ENCODE data around the gene NOS3.

Gene NOS3

DNA sequence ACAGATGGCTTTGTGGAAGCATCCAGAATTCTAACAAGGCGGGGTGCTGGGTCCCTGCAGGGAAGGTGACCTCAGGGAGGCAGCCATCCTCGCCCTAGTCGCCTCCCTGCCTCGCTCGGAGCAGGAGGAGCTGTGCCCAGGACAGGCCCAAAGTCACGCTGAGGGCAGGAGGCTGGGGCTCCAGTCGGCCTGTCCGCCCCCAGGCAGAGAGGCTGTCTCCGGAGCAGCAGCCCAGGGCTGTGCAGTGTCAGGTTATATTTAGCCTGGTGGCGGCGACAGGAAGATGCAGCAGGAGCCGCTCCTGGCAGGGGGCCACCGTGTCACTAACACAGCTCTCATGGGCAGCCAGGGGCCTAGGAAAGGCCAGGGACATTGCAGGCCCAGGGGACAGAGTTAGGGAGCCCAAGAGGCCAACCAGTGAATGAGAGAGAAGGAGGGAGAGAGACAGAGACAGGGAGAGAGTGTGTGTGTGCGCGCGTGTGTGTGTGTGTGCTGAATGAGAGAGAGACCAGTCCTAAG lies 26.2 kb upstream of the NOS3 start:
- H3K4me1 ChIP-seq: no peaks in the 10 kb centered on the region
- no peak for DNase-seq (ENCODE audit: low spot score in 2 of 2)

DNA sequence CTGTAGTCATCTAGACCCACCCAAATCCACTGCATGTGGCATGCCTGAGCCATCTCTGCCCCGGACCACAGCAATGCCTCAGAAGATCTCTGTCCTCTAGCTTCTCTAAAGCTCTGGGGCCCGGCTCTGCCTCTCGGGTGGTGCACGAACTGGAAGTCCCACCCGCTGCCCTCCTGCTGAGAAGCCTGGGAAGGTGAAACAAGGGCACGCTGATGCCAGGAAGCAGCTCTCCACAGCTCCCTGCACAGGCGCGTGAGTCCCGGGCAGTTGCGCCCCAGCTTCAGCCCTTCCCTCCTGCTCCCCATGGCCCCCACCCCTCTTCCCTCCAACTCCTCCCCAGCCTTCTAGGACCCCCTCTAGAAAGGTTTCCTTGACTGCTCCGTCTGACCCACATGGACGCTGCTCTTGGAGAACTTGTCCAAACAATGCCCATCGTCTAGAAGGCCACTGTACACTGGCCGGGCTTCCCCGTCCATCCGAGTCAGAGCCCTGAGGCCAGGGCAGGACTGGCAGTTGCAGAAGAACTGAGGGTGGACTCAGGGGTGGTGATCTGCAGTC lies 25.5 kb upstream of the NOS3 start:
- Histone ChIP-seq H3K9me3 (no peaks in the 10 kb centered on the region), H3K27me3 (ENCODE audit: low read depth) (no peaks in the 10 kb centered on the region)

More for the DNA sequence above, 26.2 kb upstream of the NOS3 start:
- no peaks in the 10 kb centered on the region for H3K27me3 ChIP-seq (ENCODE audit: low read depth)
- no peak overlapping the region for H3K4me3 ChIP-seq
- no peaks in the 10 kb centered on the region for H3K36me3 ChIP-seq (replicated peaks)
- no peaks in the 10 kb centered on the region for H3K9me3 ChIP-seq
- in situ Hi-C loops (cut with MboI; ENCODE audit: low sequenced_read_pairs): no loop called here

DNA sequence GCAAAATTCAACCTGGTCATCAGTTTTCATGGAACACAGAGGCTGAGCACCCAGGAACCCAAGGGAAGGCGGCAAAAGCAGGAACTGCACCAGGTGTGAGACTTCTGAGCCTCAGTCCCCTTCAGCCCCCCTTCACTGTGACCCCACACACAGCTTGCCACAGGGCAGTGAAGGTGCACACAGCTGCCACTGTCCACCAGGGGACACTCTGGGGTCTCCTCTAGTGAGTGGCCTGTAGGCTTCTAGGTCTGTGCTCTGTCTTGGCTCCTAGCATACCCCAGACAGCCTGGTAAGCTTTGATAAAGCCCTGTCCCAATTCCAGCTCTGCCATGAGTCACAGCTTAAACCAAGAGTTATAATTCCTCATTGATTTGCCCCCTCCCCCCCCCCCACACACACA lies 24.8 kb upstream of the NOS3 start:
- DNase-seq (ENCODE audit: low spot score in 2 of 2): no peak
- no peaks in the 10 kb centered on the region for H3K4me1 ChIP-seq
- H3K36me3 ChIP-seq (replicated peaks): no peaks in the 10 kb centered on the region
- no peaks in the 10 kb centered on the region for H3K27me3 ChIP-seq (ENCODE audit: low read depth)
- no peaks in the 10 kb centered on the region for H3K9me3 ChIP-seq
- in situ Hi-C loops (cut with MboI; ENCODE audit: low sequenced_read_pairs): no loop called here
- H3K4me3 ChIP-seq: no peak overlapping the region

More for the DNA sequence above, 25.5 kb upstream of the NOS3 start:
- no peak for DNase-seq (ENCODE audit: low spot score in 2 of 2)
- Histone ChIP-seq H3K36me3 (replicated peaks) (no peaks in the 10 kb centered on the region), H3K4me1 (no peaks in the 10 kb centered on the region), H3K4me3 (no peak overlapping the region)
- in situ Hi-C loops (cut with MboI; ENCODE audit: low sequenced_read_pairs): no loop called here

DNA sequence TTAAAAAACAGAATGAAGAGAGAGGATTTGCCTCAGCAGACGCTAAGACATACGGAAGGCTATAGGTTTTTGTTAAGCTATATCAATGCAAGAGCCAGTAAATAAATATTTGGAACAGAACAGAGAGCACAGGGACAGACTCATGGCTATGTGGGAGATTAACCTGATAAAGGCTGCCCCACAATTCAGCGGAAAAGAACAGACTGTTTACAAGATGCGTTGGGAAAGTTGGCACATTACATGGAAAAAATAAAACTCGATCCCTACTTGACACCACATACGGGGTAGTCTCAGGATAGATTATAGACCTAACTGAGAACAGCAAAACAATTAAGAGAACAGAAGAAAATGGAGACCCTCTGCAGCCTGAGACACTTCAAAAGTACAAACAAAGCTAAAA lies 23.5 kb upstream of the NOS3 start:
- DNase-seq (ENCODE audit: low spot score in 2 of 2): no peak
- Histone ChIP-seq H3K4me1 (no peaks in the 10 kb centered on the region), H3K27me3 (ENCODE audit: low read depth) (no peaks in the 10 kb centered on the region)

DNA sequence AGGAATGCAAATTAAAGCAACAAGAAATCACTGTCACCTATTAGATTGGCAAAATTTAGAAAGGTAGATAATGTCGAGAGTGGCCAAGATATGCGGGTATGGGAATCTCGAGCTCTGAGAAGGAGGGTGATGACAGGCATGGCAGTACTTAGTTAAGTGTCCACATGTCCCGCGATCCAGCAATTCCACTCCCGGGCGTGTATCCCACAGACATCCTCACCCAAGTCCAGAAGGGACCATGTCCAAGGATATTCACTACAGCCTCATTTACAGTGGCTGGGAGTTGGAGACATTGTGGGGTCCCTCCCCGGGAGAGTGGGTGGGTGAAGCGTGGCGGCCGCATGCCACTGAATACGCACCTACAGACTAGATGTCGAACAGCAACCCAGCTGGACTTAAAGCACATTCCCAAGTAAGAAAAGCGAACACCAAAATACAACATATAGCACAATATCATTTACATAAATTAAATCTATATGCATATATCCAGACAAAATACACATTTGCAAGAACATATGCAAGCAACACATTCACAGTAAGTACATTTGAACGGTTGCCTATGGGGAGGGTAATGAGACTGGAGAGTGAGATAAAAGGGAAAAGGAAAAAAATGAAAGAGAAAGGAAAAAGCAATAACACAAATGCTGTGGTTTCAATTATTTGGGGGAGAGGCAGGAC lies 22.6 kb upstream of the NOS3 start:
- no peaks in the 10 kb centered on the region for H3K36me3 ChIP-seq (replicated peaks)
- in situ Hi-C loops (cut with MboI; ENCODE audit: low sequenced_read_pairs): no loop called here
- no peaks in the 10 kb centered on the region for H3K4me1 ChIP-seq
- H3K4me3 ChIP-seq: no peak overlapping the region
- no peaks in the 10 kb centered on the region for H3K9me3 ChIP-seq
- no peaks in the 10 kb centered on the region for H3K27me3 ChIP-seq (ENCODE audit: low read depth)
- DNase-seq (ENCODE audit: low spot score in 2 of 2): no peak

More for the DNA sequence above, 23.5 kb upstream of the NOS3 start:
- Histone ChIP-seq H3K36me3 (replicated peaks) (no peaks in the 10 kb centered on the region), H3K4me3 (no peak overlapping the region), H3K9me3 (no peaks in the 10 kb centered on the region)
- in situ Hi-C loops (cut with MboI; ENCODE audit: low sequenced_read_pairs): no loop called here

DNA sequence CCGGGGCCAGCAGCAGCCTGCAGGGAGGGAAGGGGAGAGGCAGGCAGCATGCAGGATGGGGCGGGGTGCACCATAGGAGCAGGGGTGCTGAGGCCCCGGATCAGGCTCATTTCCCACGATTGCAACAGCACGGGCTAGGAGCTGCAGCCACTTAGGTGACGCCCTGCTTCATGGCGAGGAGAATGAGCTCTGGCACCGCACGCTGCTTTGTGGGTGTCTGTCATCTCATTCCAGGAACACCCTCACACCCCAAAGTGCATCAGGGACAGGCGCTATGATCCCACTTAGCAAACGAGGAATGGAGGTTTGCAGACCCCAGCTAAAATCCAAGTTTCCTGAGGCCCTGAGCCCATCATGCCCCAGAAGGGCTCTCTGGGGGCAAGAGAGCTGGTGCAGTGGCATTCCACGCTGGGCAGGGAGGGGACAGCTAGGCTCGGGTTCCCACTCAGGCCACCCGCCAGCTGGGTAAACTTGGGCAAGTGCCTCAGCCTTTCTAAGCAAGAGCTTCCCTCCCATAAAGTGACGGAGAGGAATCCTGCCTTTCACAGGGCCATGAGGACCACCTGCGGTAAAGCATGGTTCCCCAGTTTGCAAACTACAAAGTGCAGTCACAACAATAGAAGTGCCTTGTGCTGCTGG lies 22.0 kb upstream of the NOS3 start:
- no peak overlapping the region for H3K4me3 ChIP-seq
- DNase-seq (ENCODE audit: low spot score in 2 of 2): no peak
- in situ Hi-C loops (cut with MboI; ENCODE audit: low sequenced_read_pairs): no loop called here
- no peaks in the 10 kb centered on the region for H3K9me3 ChIP-seq
- H3K36me3 ChIP-seq (replicated peaks): no peaks in the 10 kb centered on the region
- H3K27me3 ChIP-seq (ENCODE audit: low read depth): no peaks in the 10 kb centered on the region
- H3K4me1 ChIP-seq: no peaks in the 10 kb centered on the region

DNA sequence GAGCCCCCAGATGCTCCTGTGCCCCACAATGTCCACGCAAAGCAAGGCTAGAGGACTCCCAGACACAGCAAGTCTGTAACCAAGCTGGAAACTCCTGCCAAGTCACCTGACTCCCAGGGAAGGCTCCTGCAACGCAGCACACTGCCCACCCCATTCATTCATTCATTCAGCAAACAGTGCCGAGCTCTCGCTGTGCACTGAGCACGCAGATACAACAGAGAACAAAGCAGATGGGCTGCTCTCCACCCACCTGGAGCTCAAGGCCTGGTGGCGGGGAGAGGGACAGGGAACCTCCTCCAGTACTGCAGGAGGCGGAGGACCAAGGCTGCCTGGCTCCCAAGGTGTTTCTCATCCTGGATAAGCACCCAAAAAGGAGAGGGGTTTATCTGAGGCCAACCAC lies 21.3 kb upstream of the NOS3 start:
- no peak overlapping the region for H3K4me3 ChIP-seq
- H3K9me3 ChIP-seq: no peaks in the 10 kb centered on the region
- DNase-seq (ENCODE audit: low spot score in 2 of 2): no peak
- H3K27me3 ChIP-seq (ENCODE audit: low read depth): no peaks in the 10 kb centered on the region
- H3K4me1 ChIP-seq: no peaks in the 10 kb centered on the region
- in situ Hi-C loops (cut with MboI; ENCODE audit: low sequenced_read_pairs): no loop called here
- H3K36me3 ChIP-seq (replicated peaks): no peaks in the 10 kb centered on the region

DNA sequence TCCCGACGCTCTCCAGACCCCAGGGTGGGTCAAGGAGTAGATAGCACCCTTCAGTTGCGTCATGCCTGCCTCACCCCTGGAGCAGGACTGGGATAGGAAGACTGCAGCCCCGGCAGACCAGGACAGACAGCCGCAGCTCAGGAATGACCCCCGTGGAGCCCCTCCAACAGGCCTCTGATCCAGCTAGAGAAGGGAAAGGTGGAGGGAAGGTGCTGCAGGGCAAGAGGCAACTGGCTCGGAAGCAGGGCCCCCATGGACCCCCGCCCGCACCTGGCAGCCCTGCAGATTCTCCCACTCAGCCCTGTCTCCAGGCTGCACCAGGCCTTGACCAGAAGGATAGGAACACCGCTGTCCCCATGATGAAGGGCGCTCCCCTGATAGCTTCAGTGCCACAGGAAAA lies 20.4 kb upstream of the NOS3 start:
- no peaks in the 10 kb centered on the region for H3K9me3 ChIP-seq
- no peak overlapping the region for H3K4me3 ChIP-seq
- no peaks in the 10 kb centered on the region for H3K27me3 ChIP-seq (ENCODE audit: low read depth)
- in situ Hi-C loops (cut with MboI; ENCODE audit: low sequenced_read_pairs): no loop called here
- DNase-seq (ENCODE audit: low spot score in 2 of 2): no peak
- no peaks in the 10 kb centered on the region; the same call in none of the 2 replicates for H3K36me3 ChIP-seq (replicated peaks)
- H3K4me1 ChIP-seq: peaks cover 5% of the 10 kb centered on the region

DNA sequence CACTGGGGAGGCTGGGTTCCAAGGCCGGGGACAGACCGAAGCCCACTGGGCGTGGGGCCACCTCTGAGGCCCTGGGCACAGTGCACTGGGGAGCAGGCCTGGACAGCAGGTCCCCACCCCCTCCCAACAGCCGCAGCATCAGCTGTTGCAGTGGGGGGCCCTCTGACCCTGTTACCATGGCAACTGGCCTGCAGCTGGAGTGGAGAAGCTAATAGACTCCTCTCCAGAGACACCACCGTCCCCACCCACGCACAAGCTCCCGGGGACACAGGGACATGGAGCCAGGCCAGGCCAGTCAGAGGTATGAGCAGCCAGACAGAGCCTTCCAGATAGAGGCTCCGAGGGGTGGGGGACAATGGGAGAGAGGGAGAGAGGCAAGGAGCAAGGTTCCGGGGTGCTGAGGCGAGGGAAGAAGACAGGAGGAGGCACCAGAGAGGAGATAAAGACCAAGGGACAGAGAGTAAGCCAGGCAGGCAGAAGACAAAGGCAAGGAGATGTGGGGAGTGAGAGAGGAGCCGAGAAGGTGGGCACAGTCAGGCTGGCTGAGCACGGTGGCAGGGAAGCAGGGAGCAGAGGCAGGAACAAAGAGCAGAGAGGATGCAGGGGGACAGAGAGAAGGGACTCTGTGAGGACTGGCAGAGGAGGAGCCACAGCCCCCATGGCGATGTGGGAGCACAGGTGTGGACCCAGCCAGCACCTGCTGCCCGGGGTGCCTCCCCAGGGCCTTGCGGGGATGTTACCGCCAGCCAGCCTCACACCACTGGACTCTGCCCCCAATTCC lies 19.4 kb upstream of the NOS3 start:
- in situ Hi-C loops (cut with MboI; ENCODE audit: low sequenced_read_pairs): no loop called here
- no peak for DNase-seq (ENCODE audit: low spot score in 2 of 2)
- peaks cover 15% of the 10 kb centered on the region for H3K4me1 ChIP-seq
- no peaks in the 10 kb centered on the region for H3K27me3 ChIP-seq (ENCODE audit: low read depth)
- no peaks in the 10 kb centered on the region; the same call in none of the 2 replicates for H3K36me3 ChIP-seq (replicated peaks)
- no peak overlapping the region for H3K4me3 ChIP-seq
- H3K9me3 ChIP-seq: no peaks in the 10 kb centered on the region

DNA sequence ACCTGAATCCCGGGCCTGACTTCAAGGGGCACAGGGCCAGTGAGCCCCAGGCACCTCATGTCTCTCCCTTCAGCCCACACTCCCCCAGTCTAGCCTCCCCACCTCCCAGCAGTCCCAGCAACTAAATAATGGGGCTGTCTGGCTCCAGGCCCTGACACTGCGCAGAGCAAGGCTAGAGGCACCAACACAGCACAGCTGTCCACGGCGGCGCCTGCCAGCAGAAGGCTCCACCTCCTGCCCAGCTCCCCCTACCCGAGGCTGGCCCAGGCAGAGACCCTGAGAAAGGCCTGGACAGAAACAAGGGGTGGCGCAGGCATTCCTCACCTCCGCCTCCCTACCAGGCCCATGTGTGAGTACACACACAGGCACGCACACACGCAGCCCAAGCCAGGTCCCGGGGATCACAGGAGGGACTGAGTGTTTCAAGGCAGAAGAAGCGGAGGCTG lies 18.8 kb upstream of the NOS3 start:
- Histone ChIP-seq H3K4me3 (no peak overlapping the region), H3K4me1 (peaks cover 20% of the 10 kb centered on the region), H3K27me3 (ENCODE audit: low read depth) (no peaks in the 10 kb centered on the region), H3K36me3 (replicated peaks) (no peaks in the 10 kb centered on the region; the same call in none of the 2 replicates), H3K9me3 (no peaks in the 10 kb centered on the region)
- no peak for DNase-seq (ENCODE audit: low spot score in 2 of 2)
- in situ Hi-C loops (cut with MboI; ENCODE audit: low sequenced_read_pairs): no loop called here

DNA sequence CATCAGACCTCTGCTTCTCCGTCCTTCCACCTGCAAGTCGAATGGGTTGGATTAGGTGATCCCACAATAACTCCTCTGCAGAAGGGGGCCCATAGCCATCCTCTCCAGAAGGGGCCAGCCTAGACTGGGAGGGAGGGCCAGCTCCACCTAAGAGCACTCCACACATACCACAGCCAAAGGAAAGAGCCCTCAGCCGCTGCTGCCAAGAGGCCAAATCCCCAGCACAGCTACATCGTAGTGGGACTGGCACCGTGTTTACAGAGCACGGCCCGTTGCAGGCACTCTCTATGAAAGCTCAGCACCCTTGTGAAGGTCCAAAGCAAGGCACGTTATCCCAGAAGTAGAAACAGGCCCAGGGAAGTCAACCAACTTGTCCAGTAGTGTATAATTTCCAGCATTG lies 18.1 kb upstream of the NOS3 start:
- H3K4me3 ChIP-seq: no peak overlapping the region
- H3K36me3 ChIP-seq (replicated peaks): no peaks in the 10 kb centered on the region; the same call in none of the 2 replicates
- in situ Hi-C loops (cut with MboI; ENCODE audit: low sequenced_read_pairs): no loop called here
- H3K4me1 ChIP-seq: peaks cover 23% of the 10 kb centered on the region
- no peak for DNase-seq (ENCODE audit: low spot score in 2 of 2)
- H3K27me3 ChIP-seq (ENCODE audit: low read depth): no peaks in the 10 kb centered on the region
- H3K9me3 ChIP-seq: no peaks in the 10 kb centered on the region

DNA sequence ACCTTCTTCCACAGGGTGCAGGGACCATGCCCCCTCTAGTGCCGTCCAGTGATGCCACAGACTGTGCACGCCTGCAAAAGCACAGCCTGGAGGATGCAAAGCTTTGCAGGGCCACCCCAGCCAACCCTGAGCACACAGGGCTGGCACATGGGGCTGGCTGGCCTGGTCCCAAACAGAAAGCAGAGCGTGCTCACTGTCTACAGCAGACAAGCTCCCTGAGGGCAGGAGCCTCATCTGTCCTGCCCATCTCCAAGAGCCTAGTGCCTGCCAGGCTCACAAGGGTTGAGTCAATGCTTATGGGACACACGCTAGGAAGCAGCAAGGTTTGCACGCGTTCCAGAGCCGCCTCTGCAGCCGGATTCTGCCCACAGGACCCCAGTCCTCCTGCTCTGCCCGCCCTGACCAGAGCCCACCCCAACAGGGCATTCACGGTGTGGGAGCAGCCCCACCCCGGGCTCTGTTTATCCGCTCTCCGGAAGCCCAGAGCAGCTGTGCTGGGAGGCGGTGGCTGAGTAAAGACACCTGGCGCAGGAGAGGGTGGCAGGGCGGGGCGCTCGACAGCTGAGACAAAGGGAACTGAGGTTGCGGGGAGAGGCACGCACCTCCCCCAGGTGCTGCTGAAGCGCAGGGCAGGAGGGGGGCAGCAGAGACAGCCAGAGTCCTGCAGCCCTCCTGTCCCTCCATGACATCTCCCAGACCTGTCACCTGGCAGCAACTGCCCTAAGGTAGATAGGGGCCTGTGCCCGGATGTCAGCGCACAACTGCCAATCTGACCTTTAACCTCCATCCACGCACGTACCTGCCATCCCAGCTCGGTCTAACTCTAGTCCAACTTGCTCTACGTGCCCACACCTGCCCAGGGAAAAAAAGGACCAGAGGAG lies 17.0 kb upstream of the NOS3 start:
- H3K27me3 ChIP-seq (ENCODE audit: low read depth): no peaks in the 10 kb centered on the region
- no peaks in the 10 kb centered on the region for H3K9me3 ChIP-seq
- in situ Hi-C loops (cut with MboI; ENCODE audit: low sequenced_read_pairs): no loop called here
- peaks cover 28% of the 10 kb centered on the region for H3K4me1 ChIP-seq
- H3K4me3 ChIP-seq: no peak overlapping the region
- H3K36me3 ChIP-seq (replicated peaks): no peaks in the 10 kb centered on the region; the same call in none of the 2 replicates
- DNase-seq (ENCODE audit: low spot score in 2 of 2): no peak
